IMR-90 (cell line): ENCODE data around the gene GLMP. TPM values are rescaled to one million over a fixed set of nuclear protein-coding genes. Genes with fewer than 3 reads are reported as not detected.

Source experiments
- ATAC-seq: fragments of 200-7000 bp; cut with Tn5 transposase; 2 replicates; pipeline ENCODE4 v1.9.1; 2020; ENCODE audit warnings: low read depth, mild to moderate bottlenecking, moderate library complexity
- BruUV-seq: library from RNA; stranded (reverse); fragments of 400-500 nt; replicated peaks from 2 replicates; lab custom pipeline; 2021; lab: Mats Ljungman, UMichigan
- CTCF ChIA-PET: fragments of 300-600 bp; formaldehyde crosslinking; extraction: SDS; loops from one replicate; lab custom pipeline; 2021; ENCODE audit warnings: antibody characterized with exemption; lab: Yijun Ruan, JAX
- POLR2A ChIA-PET: fragments of 300-600 bp; sonication (Branson Sonifier 250); formaldehyde crosslinking; loops from one replicate; lab custom pipeline; 2022; ENCODE audit warnings: antibody characterized with exemption; ENCODE audit not compliant: unreplicated experiment; lab: Charles Lee
- DNase-seq: peaks from one replicate; pipeline ENCODE4 v3.0.0; 2013
- H2AFZ ChIP-seq: replicated peaks from 2 replicates; pipeline ENCODE3; 2013; ENCODE audit warnings: low read length, mild to moderate bottlenecking; ENCODE audit not compliant: poor library complexity
- H2AK5ac ChIP-seq: 2 replicates; pipeline ENCODE4 v1.6.1; 2013; ENCODE audit warnings: low read depth, low read length, inconsistent platforms
- H2AK9ac ChIP-seq: replicated peaks from 2 replicates; pipeline ENCODE3; 2013; ENCODE audit warnings: mild to moderate bottlenecking, low read depth, low read length, moderate library complexity; ENCODE audit not compliant: poor library complexity
- H2BK120ac ChIP-seq: 2 replicates; pipeline ENCODE4 v1.6.1; 2013; ENCODE audit warnings: low read depth, low read length, inconsistent platforms
- H2BK15ac ChIP-seq: 3 replicates; pipeline ENCODE4 v1.6.1; 2013; ENCODE audit warnings: low read depth, low read length, inconsistent platforms
- H2BK20ac ChIP-seq: 2 replicates; pipeline ENCODE4 v1.6.1; 2013; ENCODE audit warnings: low read depth, mild to moderate bottlenecking, inconsistent platforms, low read length, moderate library complexity
- H2BK5ac ChIP-seq: 2 replicates; pipeline ENCODE4 v1.6.1; 2013; ENCODE audit warnings: mild to moderate bottlenecking, low read depth, low read length, inconsistent platforms; ENCODE audit not compliant: poor library complexity, severe bottlenecking
- H3K14ac ChIP-seq: replicated peaks from 2 replicates; pipeline ENCODE4 v1.6.1; 2013; ENCODE audit warnings: low read depth, low read length, inconsistent platforms
- H3K18ac ChIP-seq: 2 replicates; pipeline ENCODE4 v1.6.1; 2013; ENCODE audit warnings: low read depth, low read length, control low read depth
- H3K23ac ChIP-seq: 2 replicates; pipeline ENCODE4 v1.6.1; 2013; ENCODE audit warnings: low read depth, low read length, inconsistent platforms
- H3K27ac ChIP-seq: 2 replicates; pipeline ENCODE4 v1.5.1; 2013; ENCODE audit warnings: mild to moderate bottlenecking, control low read depth, low read length; ENCODE audit not compliant: insufficient read depth
- H3K27me3 ChIP-seq: 2 replicates; pipeline ENCODE4 v1.6.1; 2013; ENCODE audit warnings: low read length; ENCODE audit not compliant: control insufficient read depth, insufficient read depth
- H3K36me3 ChIP-seq: 2 replicates; pipeline ENCODE4 v1.6.1; 2013; ENCODE audit warnings: low read length, mixed read lengths; ENCODE audit not compliant: control insufficient read depth, insufficient read depth
- H3K4ac ChIP-seq: 2 replicates; pipeline ENCODE4 v1.6.1; 2013; ENCODE audit warnings: low read depth, low read length, inconsistent platforms
- H3K4me1 ChIP-seq: 2 replicates; pipeline ENCODE4 v1.6.1; 2013; ENCODE audit warnings: low read length, mixed read lengths; ENCODE audit not compliant: control insufficient read depth, insufficient read depth
- H3K4me2 ChIP-seq: 2 replicates; pipeline ENCODE4 v1.6.1; 2013; ENCODE audit warnings: low read depth, mild to moderate bottlenecking, control low read depth, low read length, moderate library complexity
- H3K4me3 ChIP-seq: 2 replicates; pipeline ENCODE4 v1.5.1; 2013; ENCODE audit warnings: low read depth, mild to moderate bottlenecking, control low read depth, low read length, moderate library complexity; ENCODE audit not compliant: insufficient read depth
- H3K56ac ChIP-seq: 2 replicates; pipeline ENCODE4 v1.6.1; 2013; ENCODE audit warnings: low read length, inconsistent platforms; ENCODE audit not compliant: insufficient read depth; ENCODE audit errors: extremely low read depth
- H3K79me1 ChIP-seq, 2 experiments: 2 replicates each; pipeline ENCODE4 v1.6.1; 2013; ENCODE audit warnings: low read length in 2 of 2, inconsistent platforms in 1 of 2, low read depth in 1 of 2
- H3K9ac ChIP-seq: 2 replicates; pipeline ENCODE4 v1.6.1; 2013; ENCODE audit warnings: low read depth, low read length, control low read depth
- H3K9me1 ChIP-seq: 2 replicates; pipeline ENCODE4 v1.6.1; 2013; ENCODE audit warnings: low read length, inconsistent platforms; ENCODE audit not compliant: insufficient read depth
- H3K9me3 ChIP-seq: 2 replicates; pipeline ENCODE4 v1.6.1; 2013; ENCODE audit warnings: low read length; ENCODE audit not compliant: control insufficient read depth, insufficient read depth
- H4K20me1 ChIP-seq: 2 replicates; pipeline ENCODE4 v1.6.1; 2013; ENCODE audit warnings: low read length, inconsistent platforms; ENCODE audit not compliant: insufficient read depth
- H4K5ac ChIP-seq: 2 replicates; pipeline ENCODE4 v1.6.1; 2013; ENCODE audit warnings: mild to moderate bottlenecking, low read depth, low read length, control low read depth
- H4K8ac ChIP-seq, 2 experiments: 2 replicates each; pipeline ENCODE4 v1.6.1; 2013; ENCODE audit warnings: low read depth in 2 of 2, low read length in 2 of 2, control low read depth in 1 of 2, inconsistent platforms in 1 of 2
- H4K91ac ChIP-seq: 2 replicates; pipeline ENCODE4 v1.6.1; 2013; ENCODE audit warnings: low read depth, low read length, inconsistent platforms; ENCODE audit not compliant: insufficient read depth
- BHLHE40 ChIP-seq: fragments of 150-350 bp; IDR thresholded peaks from 2 replicates; pipeline ENCODE4 v1.6.1; 2016; ENCODE audit warnings: mild to moderate bottlenecking, low read depth, low read length
- CEBPB ChIP-seq: IDR thresholded peaks from 2 replicates; pipeline ENCODE4 v1.6.1; 2012; ENCODE audit warnings: low read depth, low read length, improper control_type of control experiment
- CHD1 ChIP-seq: IDR thresholded peaks from 2 replicates; pipeline ENCODE4 v1.6.1; 2012; ENCODE audit warnings: low read depth, low read length, improper control_type of control experiment
- CTCF ChIP-seq: conservative IDR thresholded peaks from 2 replicates; pipeline ENCODE4 v1.5.1; 2012; ENCODE audit warnings: mild to moderate bottlenecking, low read depth, low read length, improper control_type of control experiment
- ELK1 ChIP-seq: fragments of 150-350 bp; IDR thresholded peaks from 2 replicates; pipeline ENCODE4 v1.6.1; 2016; ENCODE audit warnings: low read depth, mild to moderate bottlenecking, low read length, moderate library complexity, borderline replicate concordance
- FOS ChIP-seq: fragments of 150-350 bp; IDR thresholded peaks from 2 replicates; pipeline ENCODE4 v1.6.1; 2016; ENCODE audit warnings: low read depth, low read length
- MAFK ChIP-seq: IDR thresholded peaks from 2 replicates; pipeline ENCODE4 v1.6.1; 2012; ENCODE audit warnings: low read depth, low read length, improper control_type of control experiment
- POLR2A ChIP-seq: IDR thresholded peaks from 2 replicates; pipeline ENCODE4 v1.6.1; 2012; ENCODE audit warnings: mild to moderate bottlenecking, low read depth, low read length
- RAD21 ChIP-seq: IDR thresholded peaks from 2 replicates; pipeline ENCODE4 v1.6.1; 2012; ENCODE audit warnings: low read length, improper control_type of control experiment
- RCOR1 ChIP-seq: IDR thresholded peaks from 2 replicates; pipeline ENCODE4 v1.6.1; 2012; ENCODE audit warnings: mild to moderate bottlenecking, low read length, improper control_type of control experiment; ENCODE audit not compliant: insufficient replicate concordance
- RFX5 ChIP-seq: IDR thresholded peaks from 2 replicates; pipeline ENCODE4 v1.8.0; 2012; ENCODE audit warnings: low read depth, mild to moderate bottlenecking, low read length, moderate library complexity
- SMC3 ChIP-seq: fragments of 150-350 bp; IDR thresholded peaks from 2 replicates; pipeline ENCODE4 v1.6.1; 2016; ENCODE audit warnings: low read depth, mild to moderate bottlenecking, antibody characterized with exemption, low read length, moderate library complexity
- USF2 ChIP-seq: fragments of 150-350 bp; IDR thresholded peaks from 2 replicates; pipeline ENCODE4 v1.6.1; 2017; ENCODE audit warnings: mild to moderate bottlenecking, antibody characterized with exemption, low read length, low read depth
- WGBS, 2 experiments: methylation state at CpG; one replicate each; pipeline versions ENCODE4 v1.1.5 to v1.1.7; 2013; ENCODE audit warnings: missing lambda C conversion rate in 2 of 2; ENCODE audit not compliant: insufficient read length in 1 of 2; ENCODE audit errors: extremely low coverage in 2 of 2; 5-methylcytosine and 5-hydroxymethylcytosine counted together
- dilution Hi-C: fragments of 300-500 bp; cut with HindIII; formaldehyde crosslinking; loops from one replicate; pipeline ENCODE4 v1.14.3; 2018; ENCODE audit warnings: low sequenced_read_pairs; ENCODE audit not compliant: unreplicated experiment
- in situ Hi-C: fragments of 300-500 bp; cut with MboI; formaldehyde crosslinking; loops from 3 replicates; pipeline ENCODE4 v1.14.3; 2019; ENCODE audit warnings: low sequenced_read_pairs, inconsistent platforms, mixed read lengths
- intact Hi-C: fragments of 100-400 bp; cut with micrococcal nuclease; formaldehyde crosslinking; loops from 2 replicates; pipeline ENCODE4 v1.10.0; 2022
- polyA plus RNA-seq, 3 experiments: library from polyadenylated mRNA; depleted of rRNA; stranded (reverse); fragments of >200 nt; gene quantifications; 2 replicates each; pipeline ENCODE4 v1.2.3, GENCODE V29; 2012; ENCODE audit warnings: low replicate concordance in 1 of 3
- total RNA-seq: library from RNA; depleted of rRNA; stranded (reverse); fragments of >200 nt; gene quantifications from 2 replicates; pipeline ENCODE4 v1.2.3, GENCODE V29; 2012

GLMP gene
- total and polyA plus RNA-seq, 2 of the 4 experiments (the other 2 are of a cell fraction): 32.6 to 43.1 TPM

GRCh38 chr1:156262461-156263287, 32.8 kb downstream of the GLMP start:
- no TSS peak for BruUV-seq
- H2AK9ac ChIP-seq: peak overlapping the region; percentile 51
- H3K4me1 ChIP-seq: peaks cover 9% of the 10 kb centered on the region
- H2BK5ac ChIP-seq: peak overlapping the region; percentile 26
- peaks cover 12% of the 10 kb centered on the region for H3K9me1 ChIP-seq
- H4K20me1 ChIP-seq: peaks cover 24% of the 10 kb centered on the region
- H2AFZ ChIP-seq: no peak overlapping the region
- DNase-seq (peak; percentile 80), ATAC-seq (peak; percentile 80)
- CTCF ChIA-PET: interaction anchor here (1.6 kb wide), 1 partner anchor 9 kb away, joined by 4 read pairs; no protein-coding TSS in a partner anchor
- peak overlapping the region in 1 of 2 experiments; percentile 6; a peak in 1 of 4 replicates for H4K8ac ChIP-seq
- H2BK120ac ChIP-seq: peak overlapping the region; percentile 1; the same call in 1 of the 2 replicates
- WGBS, 2 experiments: 54% methylated on average over 3 of the region's 9 CpGs; no CpG with 5 or more reads in 1 of the 2 experiments
- dilution Hi-C loops (no loop called here), in situ Hi-C loops (no loop called here), intact Hi-C loops (no loop called here)
- H2BK20ac ChIP-seq: peak overlapping the region; percentile 57; the same call in 1 of the 2 replicates
- H4K91ac ChIP-seq: no peak overlapping the region
- 0 out of 3 replicates have a peak overlapping the region, but pooled peaks have one; percentile 29 for H2BK15ac ChIP-seq
- H3K4me2 ChIP-seq: no peak overlapping the region; the same call in 1 of the 2 replicates
- 0 out of 2 replicates have a peak overlapping the region, but pooled peaks have one; percentile 31 for H3K56ac ChIP-seq
- H3K27me3 ChIP-seq: no peaks in the 10 kb centered on the region
- peak overlapping the region; percentile 60; the same call in 1 of the 2 replicates for H2AK5ac ChIP-seq
- peaks cover 20 to 47% of the 10 kb centered on the region in 2 experiments for H3K79me1 ChIP-seq
- peak overlapping the region; percentile 10 for H3K4ac ChIP-seq
- no peak overlapping the region for H4K5ac ChIP-seq
- no peaks in the 10 kb centered on the region for H3K9me3 ChIP-seq
- H3K14ac ChIP-seq: peak overlapping the region; percentile 8; the same call in 1 of the 2 replicates
- H3K27ac ChIP-seq: no peak overlapping the region; the same call in 1 of the 2 replicates
- POLR2A ChIA-PET: no interaction called here
- no peak overlapping the region for H3K9ac ChIP-seq
- no peak overlapping the region for H3K18ac ChIP-seq
- H3K36me3 ChIP-seq: peaks cover 79% of the 10 kb centered on the region
- 0 out of 2 replicates have a peak overlapping the region, but pooled peaks have one; percentile 17 for H3K23ac ChIP-seq
- no peak overlapping the region for H3K4me3 ChIP-seq
- no peak for TF ChIP-seq CHD1
- no peak for TF ChIP-seq CEBPB
- no peak for TF ChIP-seq RFX5
- TF ChIP-seq BHLHE40: no peak; the same call in 1 of the 2 replicates
- TF ChIP-seq ELK1: no peak
- TF ChIP-seq POLR2A: no peak
- no peak; the same call in 1 of the 2 replicates for TF ChIP-seq FOS
- TF ChIP-seq RAD21: no peak
- no peak for TF ChIP-seq RCOR1
- TF ChIP-seq MAFK: no peak
- no peak for TF ChIP-seq SMC3
- TF ChIP-seq USF2: no peak
- no peak for TF ChIP-seq CTCF
